ENCODE results near the gene NECAB3. TPM values are rescaled to one million over a fixed set of nuclear protein-coding genes. Genes with fewer than 3 reads are reported as not detected.

The NECAB3 gene
- polyA plus RNA-seq, 5 donors: 19.3 to 39.3 (median 29.5) TPM

DNA sequence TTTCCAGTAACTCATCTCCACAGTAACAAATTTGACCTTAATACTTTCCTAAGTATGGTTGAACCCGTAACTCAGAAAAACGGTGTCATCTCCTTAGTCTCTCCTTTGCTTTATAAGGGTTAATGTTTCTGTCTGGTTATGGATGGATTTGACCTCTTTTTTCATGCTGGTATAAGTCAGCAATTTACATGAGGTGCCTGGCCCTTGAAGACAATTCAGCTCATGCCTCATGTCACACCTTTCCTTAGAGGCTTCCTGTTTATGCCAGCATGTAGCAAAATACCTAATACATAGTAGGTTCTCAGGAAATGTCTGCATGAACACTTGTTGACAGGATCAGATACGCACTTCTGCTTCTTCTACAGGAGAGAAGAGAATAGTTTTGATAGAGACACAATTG, 49.8 kb downstream of the NECAB3 start:
- no peak for DNase-seq

DNA sequence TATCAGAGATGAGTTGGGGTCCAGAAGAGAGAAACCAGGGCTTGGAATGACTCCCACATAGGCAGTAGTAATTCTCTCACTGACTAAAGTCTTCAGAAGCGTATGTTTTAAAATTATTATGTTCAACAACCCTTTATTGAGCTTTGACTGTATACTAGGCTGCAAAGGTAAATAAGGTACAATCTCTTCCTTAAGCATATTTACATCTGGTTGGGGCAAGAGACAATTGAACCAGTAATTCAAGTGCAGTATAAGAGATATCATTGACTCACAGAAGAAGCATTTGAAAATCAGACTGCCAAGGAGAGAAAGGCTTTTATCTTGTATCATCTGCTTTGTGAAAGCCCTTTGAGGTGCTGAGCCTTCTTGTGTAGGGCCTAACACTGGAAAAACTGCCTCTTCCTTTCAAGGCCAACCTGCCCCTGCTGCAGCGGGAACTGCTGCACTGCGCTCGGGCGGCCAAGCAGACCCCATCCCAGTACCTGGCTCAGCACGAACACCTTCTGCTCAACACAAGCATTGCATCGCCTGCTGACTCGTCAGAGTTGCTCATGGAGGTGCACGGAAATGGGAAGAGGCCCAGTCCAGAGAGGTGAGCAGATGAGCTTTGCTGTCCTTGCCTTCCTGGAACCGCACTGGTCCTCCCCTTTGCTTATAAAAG, 51.4 kb downstream of the NECAB3 start:
- DNase-seq: no peak

DNA sequence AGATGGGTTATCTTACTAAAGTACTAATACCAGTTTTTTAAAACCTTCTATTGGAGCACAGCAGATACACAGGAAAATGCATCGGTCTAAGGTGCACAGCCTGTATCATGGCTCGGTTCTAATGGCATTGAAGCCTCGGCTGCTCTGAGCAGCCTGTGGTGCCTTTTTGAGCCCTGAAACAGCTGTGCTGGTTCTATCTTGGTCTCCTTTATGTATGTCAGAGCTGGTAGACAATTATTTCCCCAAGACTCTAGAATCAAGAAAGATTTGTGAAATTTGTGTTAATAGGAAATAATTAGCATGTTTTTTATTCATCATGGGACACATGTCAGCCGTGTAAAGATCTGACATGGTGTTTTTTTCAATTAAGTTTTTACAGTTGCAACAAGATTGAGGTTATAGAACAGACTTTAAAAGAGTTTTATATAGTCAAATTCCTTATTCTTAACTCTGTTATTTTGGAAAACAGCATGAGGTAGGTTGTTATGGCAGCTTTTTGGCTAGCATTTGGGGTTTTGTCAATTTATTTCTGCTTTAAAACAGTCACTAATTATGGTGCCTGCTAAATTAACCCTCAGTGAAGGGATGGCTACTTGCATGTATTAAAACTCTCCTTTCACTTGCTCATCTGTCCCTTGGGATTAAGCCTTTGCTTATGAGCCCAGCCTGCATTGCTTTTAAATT, 52.4 kb downstream of the NECAB3 start:
- DNase-seq: no peak

DNA sequence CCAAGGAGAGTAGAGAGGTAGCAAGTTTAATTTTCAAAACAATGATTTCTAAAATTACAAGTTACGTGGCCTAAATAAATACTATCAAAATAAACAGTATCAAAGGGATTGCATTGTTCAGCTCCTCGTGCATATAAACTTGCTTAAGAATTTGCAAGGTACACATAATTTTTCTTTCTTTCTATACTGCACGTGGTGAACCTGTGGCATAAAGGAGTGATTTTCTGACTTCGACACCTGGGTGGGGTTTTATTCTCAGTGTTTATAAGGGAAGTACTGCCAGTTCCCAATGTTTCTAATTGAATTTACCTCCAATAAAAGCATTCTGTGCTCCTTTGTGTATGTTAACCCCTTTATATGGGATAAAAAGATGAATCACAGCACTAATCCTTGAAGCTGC, 62.2 kb downstream of the NECAB3 start:
- DNase-seq: no peak

DNA sequence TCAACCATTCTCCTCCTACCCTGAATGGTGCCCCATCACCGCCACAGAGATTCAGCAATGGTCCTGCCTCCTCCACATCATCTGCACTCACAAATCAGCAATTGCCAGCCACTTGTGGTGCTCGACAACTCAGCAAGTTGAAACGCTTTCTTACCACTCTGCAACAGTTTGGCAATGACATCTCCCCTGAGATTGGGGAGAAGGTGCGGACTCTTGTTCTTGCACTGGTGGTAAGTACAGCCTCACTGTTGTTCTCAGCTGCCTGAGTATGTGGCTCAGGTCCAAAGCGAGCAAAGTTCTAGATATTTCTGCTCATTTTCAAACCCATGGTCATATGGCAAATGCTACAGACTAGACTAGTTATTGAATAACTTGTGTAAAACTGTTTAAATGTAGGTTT, 63.1 kb downstream of the NECAB3 start:
- DNase-seq: no peak

DNA sequence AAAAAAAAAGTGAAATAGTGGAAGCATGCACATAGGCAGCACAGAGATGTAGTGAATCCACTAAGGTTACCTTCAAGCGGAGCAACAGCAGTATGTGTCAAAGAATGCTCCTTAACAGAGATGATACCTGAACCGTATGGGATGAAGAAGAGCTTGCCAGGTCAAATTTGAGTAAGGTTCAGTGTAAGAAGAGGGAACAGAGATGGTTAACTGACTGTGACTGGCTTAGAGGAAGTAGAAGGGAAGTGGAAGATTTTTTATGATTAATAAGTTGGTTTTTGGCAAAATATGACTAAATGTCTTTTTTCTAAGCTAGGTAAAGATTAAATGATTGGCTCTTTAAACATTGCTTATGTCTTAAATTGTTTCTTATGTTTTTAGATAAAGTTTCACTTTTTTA, 64.7 kb downstream of the NECAB3 start:
- DNase-seq: no peak

Other genes starting within 250 kb of the NECAB3 start
- 10 to 100 TPM in 4 of 5 donors, 1 to 10 TPM in 1; 9.4 to 15.1 (median 10.9) TPM for gene SNTA1, start 230.7 kb downstream of the NECAB3 start, polyA plus RNA-seq (ENCODE audit: insufficient read depth in 1 of 5, insufficient read length in 5 of 5, low replicate concordance in 1 of 5)
- gene CBFA2T2, start 184.3 kb downstream of the NECAB3 start, polyA plus RNA-seq (ENCODE audit: insufficient read depth in 1 of 5, insufficient read length in 5 of 5, low replicate concordance in 1 of 5): 10 to 100 TPM; 34.1 to 48.8 (median 40.5) TPM
- gene C20orf144, start 12.1 kb downstream of the NECAB3 start, polyA plus RNA-seq (ENCODE audit: insufficient read depth in 1 of 5, insufficient read length in 5 of 5, low replicate concordance in 1 of 5): under 1 TPM; 0.32 to 0.60 (median 0.39) TPM
- under 1 TPM; 0.29 to 0.91 (median 0.44) TPM for gene ACTL10, start 7.5 kb downstream of the NECAB3 start, polyA plus RNA-seq (ENCODE audit: insufficient read depth in 1 of 5, insufficient read length in 5 of 5, low replicate concordance in 1 of 5)
- 10 to 100 TPM; 13.1 to 19.0 (median 14.5) TPM for gene E2F1, start 12.0 kb upstream of the NECAB3 start, polyA plus RNA-seq (ENCODE audit: insufficient read depth in 1 of 5, insufficient read length in 5 of 5, low replicate concordance in 1 of 5)
- gene PXMP4, start 45.9 kb upstream of the NECAB3 start, polyA plus RNA-seq (ENCODE audit: insufficient read depth in 1 of 5, insufficient read length in 5 of 5, low replicate concordance in 1 of 5): 10 to 100 TPM; 14.2 to 16.6 (median 14.6) TPM
- gene ZNF341, start 57.6 kb upstream of the NECAB3 start, polyA plus RNA-seq (ENCODE audit: insufficient read depth in 1 of 5, insufficient read length in 5 of 5, low replicate concordance in 1 of 5): 1 to 10 TPM; 3.0 to 5.3 (median 4.0) TPM
- gene CHMP4B, start 136.9 kb upstream of the NECAB3 start, polyA plus RNA-seq (ENCODE audit: insufficient read depth in 1 of 5, insufficient read length in 5 of 5, low replicate concordance in 1 of 5): 100 to 1,000 TPM; 103 to 124 (median 117) TPM

Measured in right lung (tissue), 5 donors.